ENCODE results near the gene GTSF1L. TPM values are rescaled to one million over a fixed set of nuclear protein-coding genes. Genes with fewer than 3 reads are reported as not detected.

Gene GTSF1L
- total RNA-seq, 3 donors from 2014 or later, result not detected

- Histone ChIP-seq H3K4me3 (no peak overlapping the region), H3K36me3 (no peaks in the 10 kb centered on the region), H3K27me3 (peaks cover 0 to 10% of the 10 kb centered on the region in 2 donors), H3K27ac (no peak overlapping the region), H3K9me3 (no peaks in the 10 kb centered on the region), H3K4me1 (no peaks in the 10 kb centered on the region)
- no peak for DNase-seq (ENCODE audit: low spot score in 2 of 2)
- intact Hi-C loops (cut with DNase I; ENCODE audit: low total_unique reads), result no loop called here
- no peak for TF ChIP-seq CTCF (IDR thresholded peaks at IDR 0.05)
These were observed 24.0 kb upstream of the GTSF1L start for GRCh38 chr20:43750774-43751166.

GRCh38 chr20:43749734-43750294 lies 23.0 kb upstream of the GTSF1L start:
- intact Hi-C loops (cut with DNase I; ENCODE audit: low total_unique reads), result loop anchor here (5.0 kb wide), 1 partner anchor 327 kb away; no protein-coding TSS in a partner anchor

GRCh38 chr20:43748274-43748673 lies 21.5 kb upstream of the GTSF1L start:
- no peaks in the 10 kb centered on the region for H3K4me1 ChIP-seq
- peaks cover 0 to 19% of the 10 kb centered on the region in 2 donors for H3K27me3 ChIP-seq
- H3K27ac ChIP-seq, result no peak overlapping the region
- H3K4me3 ChIP-seq, result no peak overlapping the region
- no peak for TF ChIP-seq CTCF (IDR thresholded peaks at IDR 0.05)
- TF ChIP-seq POLR2A (IDR thresholded peaks at IDR 0.05), result no peak
- no peak for TF ChIP-seq POLR2AphosphoS5 (IDR thresholded peaks at IDR 0.05)
- intact Hi-C loops (cut with DNase I; ENCODE audit: low total_unique reads), result loop anchor here (5.0 kb wide), 1 partner anchor 329 kb away; no protein-coding TSS in a partner anchor
- H3K36me3 ChIP-seq, result no peaks in the 10 kb centered on the region
- DNase-seq (ENCODE audit: low spot score in 2 of 2), result no peak
- H3K9me3 ChIP-seq, result no peaks in the 10 kb centered on the region

More at GRCh38 chr20:43749734-43750294, 23.0 kb upstream of the GTSF1L start:
- peaks cover 0 to 10% of the 10 kb centered on the region in 2 donors for H3K27me3 ChIP-seq
- no peaks in the 10 kb centered on the region for H3K9me3 ChIP-seq
- H3K4me1 ChIP-seq, result no peaks in the 10 kb centered on the region
- H3K36me3 ChIP-seq, result no peaks in the 10 kb centered on the region
- TF ChIP-seq CTCF (IDR thresholded peaks at IDR 0.05), result peak; percentile 67 to 90 (median 90)
- TF ChIP-seq POLR2A (IDR thresholded peaks at IDR 0.05), result no peak
- no peak overlapping the region for H3K4me3 ChIP-seq
- H3K27ac ChIP-seq, result no peak overlapping the region
- peak; percentile 46 to 70 for DNase-seq (ENCODE audit: low spot score in 2 of 2)

GRCh38 chr20:43746344-43747137 lies 19.7 kb upstream of the GTSF1L start:
- DNase-seq (ENCODE audit: low spot score in 2 of 2), result no peak
- H3K36me3 ChIP-seq, result no peaks in the 10 kb centered on the region

More at GRCh38 chr20:43746344-43747137, 19.7 kb upstream of the GTSF1L start:
- Histone ChIP-seq H3K9me3 (no peaks in the 10 kb centered on the region), H3K27ac (no peak overlapping the region), H3K4me3 (no peak overlapping the region), H3K4me1 (no peaks in the 10 kb centered on the region), H3K27me3 (peaks cover 0 to 21% of the 10 kb centered on the region in 2 donors)
- intact Hi-C loops (cut with DNase I; ENCODE audit: low total_unique reads), result loop anchor here (5.0 kb wide), 1 partner anchor 331 kb away; no protein-coding TSS in a partner anchor
- no peak for TF ChIP-seq POLR2AphosphoS5 (IDR thresholded peaks at IDR 0.05)
- TF ChIP-seq POLR2A (IDR thresholded peaks at IDR 0.05), result no peak
- no peak for TF ChIP-seq CTCF (IDR thresholded peaks at IDR 0.05)

Data from breast epithelium (tissue), 4 donors.